C4-2B (cell line): ENCODE results near the gene LRRTM4.

ENCODE experiments used
- H3K27ac ChIP-seq: fragments of 450-650 bp; 2 replicates; pipeline ENCODE4 v1.5.1; 2017
- ZFX ChIP-seq: fragments of 450-650 bp; IDR thresholded peaks from 2 replicates; pipeline ENCODE4 v1.6.1; 2017
- TF ChIP-seq, protein P1 (sequence below): fragments of 450-650 bp; conservative IDR thresholded peaks from 2 replicates; pipeline ENCODE4 v1.5.1; 2017; ENCODE audit warnings: mild to moderate bottlenecking

The LRRTM4 gene

DNA sequence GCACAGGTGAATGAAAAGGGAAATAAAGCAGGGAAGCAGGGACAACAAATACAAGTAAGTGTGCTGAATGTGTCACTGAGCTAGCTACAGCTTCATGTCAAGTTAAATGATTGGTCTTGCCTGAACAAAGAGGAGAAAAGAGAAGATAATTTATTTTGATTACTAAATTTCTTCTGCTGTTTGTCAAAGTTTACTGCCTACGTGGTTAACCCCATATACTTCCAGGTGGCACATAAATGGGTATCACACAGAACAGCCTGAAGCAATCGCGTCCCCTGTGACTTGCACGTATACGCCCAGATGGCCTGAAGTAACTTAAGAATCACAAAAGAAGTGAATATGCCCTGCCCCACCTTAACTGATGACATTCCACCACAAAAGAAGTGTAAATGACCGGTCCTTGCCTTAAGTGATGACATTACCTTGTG lies 434.2 kb downstream of the LRRTM4 start:
- H3K27ac ChIP-seq = no peak overlapping the region

DNA sequence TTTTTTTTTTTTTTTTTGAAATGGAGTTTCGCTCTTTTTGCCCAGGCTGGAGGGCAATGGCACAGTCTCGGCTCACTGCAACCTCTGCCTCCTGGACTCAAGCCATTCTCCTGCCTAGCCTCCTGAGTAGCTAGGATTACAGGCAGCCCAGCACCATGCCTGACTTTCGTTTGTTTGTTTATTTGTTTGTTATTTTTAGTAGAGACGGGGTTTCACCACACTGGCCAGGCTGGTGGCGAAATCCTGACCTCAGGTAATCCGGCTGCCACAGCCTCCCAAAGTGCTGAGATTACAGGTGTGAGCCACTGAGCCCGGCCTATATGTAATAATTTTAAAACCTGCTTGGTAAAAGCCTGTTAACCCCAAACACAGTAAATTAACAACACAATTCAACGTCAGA lies 435.7 kb downstream of the LRRTM4 start:
- H3K27ac ChIP-seq = no peak overlapping the region
- TF ChIP-seq, protein P1, sequence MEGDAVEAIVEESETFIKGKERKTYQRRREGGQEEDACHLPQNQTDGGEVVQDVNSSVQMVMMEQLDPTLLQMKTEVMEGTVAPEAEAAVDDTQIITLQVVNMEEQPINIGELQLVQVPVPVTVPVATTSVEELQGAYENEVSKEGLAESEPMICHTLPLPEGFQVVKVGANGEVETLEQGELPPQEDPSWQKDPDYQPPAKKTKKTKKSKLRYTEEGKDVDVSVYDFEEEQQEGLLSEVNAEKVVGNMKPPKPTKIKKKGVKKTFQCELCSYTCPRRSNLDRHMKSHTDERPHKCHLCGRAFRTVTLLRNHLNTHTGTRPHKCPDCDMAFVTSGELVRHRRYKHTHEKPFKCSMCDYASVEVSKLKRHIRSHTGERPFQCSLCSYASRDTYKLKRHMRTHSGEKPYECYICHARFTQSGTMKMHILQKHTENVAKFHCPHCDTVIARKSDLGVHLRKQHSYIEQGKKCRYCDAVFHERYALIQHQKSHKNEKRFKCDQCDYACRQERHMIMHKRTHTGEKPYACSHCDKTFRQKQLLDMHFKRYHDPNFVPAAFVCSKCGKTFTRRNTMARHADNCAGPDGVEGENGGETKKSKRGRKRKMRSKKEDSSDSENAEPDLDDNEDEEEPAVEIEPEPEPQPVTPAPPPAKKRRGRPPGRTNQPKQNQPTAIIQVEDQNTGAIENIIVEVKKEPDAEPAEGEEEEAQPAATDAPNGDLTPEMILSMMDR = no peak
- no peak for TF ChIP-seq ZFX

More for the DNA sequence above, 434.2 kb downstream of the LRRTM4 start:
- TF ChIP-seq, protein P1 = no peak
- TF ChIP-seq ZFX = no peak

DNA sequence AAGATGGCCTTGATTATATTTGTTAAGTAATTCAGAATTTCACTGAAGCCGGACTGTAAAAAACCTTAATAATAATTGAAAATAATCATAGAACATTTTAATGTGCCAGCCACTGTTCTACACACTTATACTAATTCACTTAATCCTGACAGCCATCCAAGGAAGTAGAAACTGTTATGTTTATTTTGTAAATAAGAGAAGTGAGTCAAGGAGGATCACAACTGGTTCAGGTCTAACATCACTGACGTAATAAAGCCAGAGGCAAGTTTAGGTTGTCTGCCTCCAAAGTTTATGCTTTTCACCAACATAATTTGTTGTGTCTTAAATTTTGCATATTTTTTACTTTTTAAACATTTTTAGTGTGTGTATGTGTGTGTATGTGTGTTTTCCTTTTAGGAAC lies 436.1 kb downstream of the LRRTM4 start:
- TF ChIP-seq, protein P1 = no peak
- no peak for TF ChIP-seq ZFX
- no peak overlapping the region for H3K27ac ChIP-seq

DNA sequence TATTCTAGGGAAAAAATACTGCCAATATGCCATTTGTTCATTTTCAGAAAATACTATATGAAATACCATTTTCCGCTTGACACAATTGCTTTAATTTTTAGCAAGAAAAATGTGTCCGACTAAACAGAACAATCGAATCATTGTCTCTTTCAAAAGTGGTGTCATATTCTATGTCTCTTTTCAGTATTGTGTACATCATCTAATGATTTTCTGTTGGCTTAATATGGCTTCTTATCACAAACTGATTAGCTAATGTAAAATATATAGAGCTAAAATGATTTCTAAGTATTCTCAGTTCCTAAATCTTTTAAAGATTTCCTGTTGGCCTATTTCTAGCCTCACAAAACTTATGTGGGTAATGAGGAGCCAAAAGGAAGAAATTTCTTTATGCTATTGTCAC lies 436.6 kb downstream of the LRRTM4 start:
- TF ChIP-seq, protein P1 = no peak
- TF ChIP-seq ZFX = no peak
- no peak overlapping the region for H3K27ac ChIP-seq

DNA sequence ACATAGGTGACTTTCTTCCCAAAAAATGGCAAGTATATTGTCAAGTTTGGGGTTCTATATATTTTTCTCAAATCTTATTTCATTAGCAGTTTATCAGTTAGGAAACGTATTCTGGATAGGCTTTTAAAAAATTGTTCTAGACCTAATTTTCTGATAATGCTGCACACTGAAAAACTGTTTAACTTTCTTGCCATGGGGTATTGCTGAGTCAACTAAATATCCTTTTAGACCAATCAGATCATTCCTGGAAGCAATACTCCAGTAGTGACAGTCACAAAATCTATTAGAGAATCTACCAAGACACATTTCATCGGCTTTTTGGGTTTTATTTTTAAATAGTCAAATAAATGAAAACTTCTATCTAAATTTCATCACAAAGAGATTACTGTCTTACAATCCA lies 440.6 kb downstream of the LRRTM4 start:
- H3K27ac ChIP-seq = no peak overlapping the region
- TF ChIP-seq ZFX = no peak
- TF ChIP-seq, protein P1 = no peak

DNA sequence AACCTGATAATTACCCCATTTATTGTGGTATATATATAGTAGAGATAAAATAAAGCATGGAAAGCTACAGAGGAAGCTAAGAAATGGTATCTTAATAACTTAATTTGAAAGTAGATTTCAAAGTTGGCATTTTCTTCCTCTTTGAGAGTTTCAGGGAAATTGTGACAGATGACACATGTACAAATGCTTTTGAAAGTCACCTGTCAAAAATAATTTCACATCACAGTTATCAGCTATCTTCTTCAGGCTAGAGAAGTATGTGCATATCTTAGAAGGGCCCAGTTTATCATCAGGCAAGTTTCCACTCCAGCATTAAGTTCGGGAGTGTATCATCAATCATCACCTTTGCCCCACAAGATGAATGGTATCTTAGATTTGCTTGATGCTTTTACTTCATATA lies 457.9 kb downstream of the LRRTM4 start:
- no peak for TF ChIP-seq ZFX
- TF ChIP-seq, protein P1 = no peak
- no peak overlapping the region for H3K27ac ChIP-seq

DNA sequence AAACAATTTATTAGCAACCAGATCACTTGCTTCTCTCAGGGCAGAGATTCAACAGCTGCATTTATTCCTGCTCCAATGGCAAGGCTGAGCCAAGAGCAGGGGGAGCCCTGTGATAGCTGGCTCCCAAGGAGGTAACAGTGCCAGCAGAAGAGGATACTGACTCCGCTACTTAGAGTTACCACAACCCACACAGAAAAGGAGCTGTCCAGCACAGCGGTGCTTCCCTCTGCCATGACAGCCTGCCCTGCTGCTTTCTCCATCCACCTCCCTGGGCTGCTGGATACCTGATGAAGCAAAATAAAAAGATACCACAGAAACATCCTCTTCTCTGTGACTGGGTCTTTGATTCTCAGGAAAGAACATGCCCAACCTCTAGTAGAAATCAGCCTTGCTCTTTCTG lies 467.2 kb downstream of the LRRTM4 start:
- H3K27ac ChIP-seq = no peak overlapping the region
- TF ChIP-seq, protein P1 = no peak
- no peak for TF ChIP-seq ZFX
